Trophoblast cell (in vitro differentiated cells and primary cell): ENCODE results near the gene TRAPPC2.

Experiments
- DNase-seq, 2 donors: peaks; one replicate each; pipeline ENCODE4 v3.0.0-alpha.2; 2016
- H2AFZ ChIP-seq: 2 replicates; pipeline ENCODE4 v1.6.1; 2013; ENCODE audit warnings: low read length, moderate library complexity, mild to moderate bottlenecking; ENCODE audit not compliant: insufficient read depth, poor library complexity
- H2AK5ac ChIP-seq: 2 replicates; pipeline ENCODE4 v1.6.1; 2013; ENCODE audit warnings: mild to moderate bottlenecking, low read length
- H2BK120ac ChIP-seq: 2 replicates; pipeline ENCODE4 v1.6.1; 2013; ENCODE audit warnings: low read length, mild to moderate bottlenecking, moderate library complexity; ENCODE audit not compliant: insufficient read depth, poor library complexity
- H2BK12ac ChIP-seq: 2 replicates; pipeline ENCODE4 v1.6.1; 2013; ENCODE audit warnings: mild to moderate bottlenecking, low read length, moderate library complexity
- H2BK5ac ChIP-seq: 2 replicates; pipeline ENCODE4 v1.6.1; 2013; ENCODE audit warnings: low read length, low read depth, moderate library complexity, mild to moderate bottlenecking; ENCODE audit not compliant: poor library complexity
- H3K14ac ChIP-seq: 2 replicates; pipeline ENCODE4 v1.6.1; 2013; ENCODE audit warnings: mild to moderate bottlenecking, low read length
- H3K18ac ChIP-seq: 2 replicates; pipeline ENCODE4 v1.6.1; 2013; ENCODE audit warnings: mild to moderate bottlenecking, low read length
- H3K23ac ChIP-seq: 2 replicates; pipeline ENCODE4 v1.6.1; 2013; ENCODE audit warnings: low read length
- H3K27ac ChIP-seq: 2 replicates; pipeline ENCODE4 v1.5.1; 2013; ENCODE audit warnings: low read depth, mild to moderate bottlenecking, inconsistent platforms, low read length, moderate library complexity
- H3K27me3 ChIP-seq: 2 replicates; pipeline ENCODE4 v1.6.1; 2013; ENCODE audit warnings: inconsistent platforms, mild to moderate bottlenecking, low read length, moderate library complexity; ENCODE audit not compliant: insufficient read depth
- H3K36me3 ChIP-seq, 2 experiments: 1 replicate in 1 of 2; 2 replicates in 1 of 2; pipeline ENCODE4 v1.6.1; 2013; ENCODE audit warnings: low read length in 2 of 2, mild to moderate bottlenecking in 2 of 2, moderate library complexity in 1 of 2; ENCODE audit not compliant: insufficient read depth in 2 of 2, control insufficient read depth in 1 of 2
- H3K4ac ChIP-seq: 2 replicates; pipeline ENCODE4 v1.6.1; 2013; ENCODE audit warnings: low read depth, mild to moderate bottlenecking, low read length, moderate library complexity
- H3K4me1 ChIP-seq, 2 experiments: 1 replicate in 1 of 2; 2 replicates in 1 of 2; pipeline ENCODE4 v1.6.1; 2013; ENCODE audit warnings: low read length in 2 of 2, mild to moderate bottlenecking in 2 of 2, moderate library complexity in 1 of 2; ENCODE audit not compliant: insufficient read depth in 2 of 2, control insufficient read depth in 1 of 2
- H3K4me2 ChIP-seq: 2 replicates; pipeline ENCODE4 v1.6.1; 2013; ENCODE audit warnings: inconsistent platforms, mild to moderate bottlenecking, low read length, moderate library complexity
- H3K4me3 ChIP-seq: 2 replicates; pipeline ENCODE4 v1.5.1; 2013; ENCODE audit warnings: mild to moderate bottlenecking, low read depth, low read length, inconsistent platforms
- H3K79me1 ChIP-seq: one replicate; pipeline ENCODE4 v1.6.1; 2013; ENCODE audit warnings: low read length
- H3K79me2 ChIP-seq: 2 replicates; pipeline ENCODE4 v1.6.1; 2013; ENCODE audit warnings: low read length, mild to moderate bottlenecking; ENCODE audit not compliant: control insufficient read depth, insufficient read depth, poor library complexity
- H3K9ac ChIP-seq: 2 replicates; pipeline ENCODE4 v1.6.1; 2013; ENCODE audit warnings: mild to moderate bottlenecking, low read length
- H3K9me3 ChIP-seq: 2 replicates; pipeline ENCODE4 v1.6.1; 2013; ENCODE audit warnings: low read depth, mild to moderate bottlenecking, control low read depth, inconsistent platforms, low read length; ENCODE audit not compliant: insufficient read depth
- H4K12ac ChIP-seq: 2 replicates; pipeline ENCODE4 v1.6.1; 2013; ENCODE audit warnings: low read depth, mild to moderate bottlenecking, low read length, moderate library complexity
- H4K8ac ChIP-seq: 2 replicates; pipeline ENCODE4 v1.6.1; 2013; ENCODE audit warnings: low read depth, mild to moderate bottlenecking, low read length, moderate library complexity
- H4K91ac ChIP-seq: one replicate; pipeline ENCODE4 v1.6.1; 2013; ENCODE audit warnings: low read depth, mild to moderate bottlenecking, low read length, moderate library complexity
- WGBS: extraction: QIAGEN DNeasy Blood & Tissue Kit; methylation state at CpG from one replicate; pipeline ENCODE4 v1.1.7; 2013; ENCODE audit warnings: missing lambda C conversion rate; ENCODE audit not compliant: insufficient read length, insufficient coverage; ENCODE audit errors: extremely low coverage; 5-methylcytosine and 5-hydroxymethylcytosine counted together

The TRAPPC2 gene

DNA sequence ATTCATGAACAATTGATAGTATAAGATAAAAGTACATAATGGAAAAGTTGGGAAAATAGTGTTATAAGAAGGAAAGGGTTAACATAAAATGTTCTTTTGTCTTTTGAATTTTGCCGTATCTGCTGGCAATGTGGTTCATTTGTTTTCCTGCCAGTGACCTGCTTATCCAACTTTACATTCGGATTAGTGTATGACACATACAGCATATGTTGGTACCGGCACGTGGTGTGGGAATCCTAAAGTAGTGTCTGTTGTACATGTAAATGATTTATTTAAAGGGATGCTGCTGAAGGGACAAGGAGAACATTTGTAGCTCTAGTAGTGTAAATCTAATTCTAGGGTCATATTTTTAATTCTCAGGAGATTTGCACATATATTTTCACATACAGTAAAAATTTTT lies 34.0 kb downstream of the TRAPPC2 start:
- Histone ChIP-seq H3K23ac (no peak overlapping the region), H2AFZ (no peak overlapping the region), H3K9ac (no peak overlapping the region), H2BK5ac (no peak overlapping the region), H3K4ac (no peak overlapping the region), H4K91ac (no peak overlapping the region), H2BK12ac (no peak overlapping the region), H3K9me3 (no peaks in the 10 kb centered on the region), H4K8ac (no peak overlapping the region), H3K79me2 (peaks cover 5% of the 10 kb centered on the region), H2AK5ac (no peak overlapping the region), H3K4me2 (no peak overlapping the region), H3K18ac (no peak overlapping the region), H3K14ac (no peak overlapping the region), H3K27ac (no peak overlapping the region), H4K12ac (no peak overlapping the region), H3K27me3 (no peaks in the 10 kb centered on the region), H3K79me1 (no peaks in the 10 kb centered on the region), H3K4me3 (no peak overlapping the region), H2BK120ac (no peak overlapping the region), H3K36me3 (peaks cover 0 to 6% of the 10 kb centered on the region in 2 experiments), H3K4me1 (no peaks in the 10 kb centered on the region)
- no peak for DNase-seq
- no CpG with 5 or more reads among the region's 4 CpGs for WGBS

- no peak overlapping the region for H2AK5ac ChIP-seq
- peak; percentile 27 to 42 for DNase-seq
- peaks cover 9% of the 10 kb centered on the region for H3K79me2 ChIP-seq
- no peak overlapping the region for H3K9ac ChIP-seq
- H3K4me1 ChIP-seq = peaks cover 7% of the 10 kb centered on the region in 2 experiments
- no peak overlapping the region for H4K8ac ChIP-seq
- no peak overlapping the region for H2AFZ ChIP-seq
- H3K4ac ChIP-seq = no peak overlapping the region
- H3K14ac ChIP-seq = no peak overlapping the region
- H4K12ac ChIP-seq = no peak overlapping the region
- peaks cover 3 to 6% of the 10 kb centered on the region in 2 experiments for H3K36me3 ChIP-seq
- WGBS = no CpG with 5 or more reads among the region's 7 CpGs
- no peaks in the 10 kb centered on the region for H3K9me3 ChIP-seq
- no peak overlapping the region for H2BK5ac ChIP-seq
- H3K18ac ChIP-seq = no peak overlapping the region
- H3K79me1 ChIP-seq = no peaks in the 10 kb centered on the region
- H3K23ac ChIP-seq = no peak overlapping the region
- H3K27me3 ChIP-seq = no peaks in the 10 kb centered on the region
- H2BK12ac ChIP-seq = no peak overlapping the region
- H3K4me3 ChIP-seq = no peak overlapping the region
- no peak overlapping the region for H3K4me2 ChIP-seq
- no peak overlapping the region for H3K27ac ChIP-seq
- no peak overlapping the region for H4K91ac ChIP-seq
- no peak overlapping the region for H2BK120ac ChIP-seq
These were observed 35.1 kb downstream of the TRAPPC2 start for GRCh38 chrX:13699183-13699826.

GRCh38 chrX:13698432-13698831 lies 36.0 kb downstream of the TRAPPC2 start:
- no peak overlapping the region for H2BK5ac ChIP-seq
- no peak overlapping the region for H4K8ac ChIP-seq
- no peaks in the 10 kb centered on the region for H3K79me1 ChIP-seq
- no peak overlapping the region for H4K12ac ChIP-seq
- H3K4me1 ChIP-seq = peaks cover 7% of the 10 kb centered on the region in 2 experiments
- no peak overlapping the region for H3K9ac ChIP-seq
- no peak overlapping the region for H4K91ac ChIP-seq
- no peak overlapping the region for H3K18ac ChIP-seq
- no peaks in the 10 kb centered on the region for H3K27me3 ChIP-seq
- H3K4ac ChIP-seq = no peak overlapping the region
- no peak overlapping the region for H2BK12ac ChIP-seq
- H3K23ac ChIP-seq = no peak overlapping the region
- no peaks in the 10 kb centered on the region for H3K9me3 ChIP-seq
- H3K27ac ChIP-seq = no peak overlapping the region
- no CpG with 5 or more reads among the region's 1 CpG for WGBS
- H2BK120ac ChIP-seq = no peak overlapping the region
- no peak overlapping the region for H3K14ac ChIP-seq
- H3K79me2 ChIP-seq = peaks cover 9% of the 10 kb centered on the region
- H2AFZ ChIP-seq = no peak overlapping the region
- no peak overlapping the region for H3K4me3 ChIP-seq
- H3K4me2 ChIP-seq = no peak overlapping the region
- no peak overlapping the region for H2AK5ac ChIP-seq
- no peak for DNase-seq
- H3K36me3 ChIP-seq = peaks cover 3% of the 10 kb centered on the region in 2 experiments

DNA sequence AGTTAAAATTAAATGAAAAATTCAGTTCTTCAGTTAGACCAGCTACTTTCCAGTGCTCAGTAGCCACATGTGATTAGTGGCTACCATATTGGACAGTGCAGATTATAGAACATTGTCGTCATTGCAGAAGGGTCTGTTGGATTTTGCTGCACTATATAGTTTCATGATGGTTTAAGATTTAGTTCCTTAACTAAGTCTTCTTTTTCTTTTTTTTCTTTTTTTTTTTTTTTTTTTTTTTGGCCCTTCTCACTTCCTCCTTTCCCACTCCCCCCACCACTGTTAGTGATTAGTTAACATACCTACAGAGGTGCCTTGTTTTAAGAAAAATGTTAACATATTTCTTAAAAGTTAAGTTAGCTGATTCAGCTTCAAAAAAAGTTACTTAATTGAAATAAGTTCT lies 36.4 kb downstream of the TRAPPC2 start:
- H2BK120ac ChIP-seq = no peak overlapping the region
- H3K27me3 ChIP-seq = no peaks in the 10 kb centered on the region
- no peak overlapping the region for H3K4me3 ChIP-seq
- no peak overlapping the region for H3K4ac ChIP-seq
- no peak overlapping the region for H2BK5ac ChIP-seq
- H2BK12ac ChIP-seq = no peak overlapping the region
- H4K12ac ChIP-seq = no peak overlapping the region
- no CpG with 5 or more reads among the region's 1 CpG for WGBS
- no peak overlapping the region for H2AK5ac ChIP-seq
- peaks cover 3% of the 10 kb centered on the region in 2 experiments for H3K36me3 ChIP-seq
- no peak overlapping the region for H2AFZ ChIP-seq
- H3K9me3 ChIP-seq = no peaks in the 10 kb centered on the region
- no peak overlapping the region for H3K27ac ChIP-seq
- H3K4me2 ChIP-seq = no peak overlapping the region
- H4K8ac ChIP-seq = no peak overlapping the region
- H4K91ac ChIP-seq = no peak overlapping the region
- peaks cover 9% of the 10 kb centered on the region for H3K79me2 ChIP-seq
- no peak overlapping the region for H3K18ac ChIP-seq
- no peaks in the 10 kb centered on the region for H3K79me1 ChIP-seq
- H3K23ac ChIP-seq = no peak overlapping the region
- H3K4me1 ChIP-seq = peaks cover 7 to 8% of the 10 kb centered on the region in 2 experiments
- DNase-seq = no peak
- H3K9ac ChIP-seq = no peak overlapping the region
- no peak overlapping the region for H3K14ac ChIP-seq
